GM10266 (cell line): ENCODE results near the gene SMCP.

Experiments
- DNase-seq: peaks from one replicate; pipeline ENCODE4 v3.0.0; 2012; ENCODE audit errors: extremely low spot score
- TF ChIP-seq, protein P1 (sequence below): IDR thresholded peaks from 2 replicates; pipeline ENCODE4 v1.5.1; 2012; ENCODE audit warnings: mild to moderate bottlenecking, low read depth; ENCODE audit not compliant: control insufficient read depth, insufficient read depth; ENCODE audit errors: missing control alignments

SMCP gene

DNA sequence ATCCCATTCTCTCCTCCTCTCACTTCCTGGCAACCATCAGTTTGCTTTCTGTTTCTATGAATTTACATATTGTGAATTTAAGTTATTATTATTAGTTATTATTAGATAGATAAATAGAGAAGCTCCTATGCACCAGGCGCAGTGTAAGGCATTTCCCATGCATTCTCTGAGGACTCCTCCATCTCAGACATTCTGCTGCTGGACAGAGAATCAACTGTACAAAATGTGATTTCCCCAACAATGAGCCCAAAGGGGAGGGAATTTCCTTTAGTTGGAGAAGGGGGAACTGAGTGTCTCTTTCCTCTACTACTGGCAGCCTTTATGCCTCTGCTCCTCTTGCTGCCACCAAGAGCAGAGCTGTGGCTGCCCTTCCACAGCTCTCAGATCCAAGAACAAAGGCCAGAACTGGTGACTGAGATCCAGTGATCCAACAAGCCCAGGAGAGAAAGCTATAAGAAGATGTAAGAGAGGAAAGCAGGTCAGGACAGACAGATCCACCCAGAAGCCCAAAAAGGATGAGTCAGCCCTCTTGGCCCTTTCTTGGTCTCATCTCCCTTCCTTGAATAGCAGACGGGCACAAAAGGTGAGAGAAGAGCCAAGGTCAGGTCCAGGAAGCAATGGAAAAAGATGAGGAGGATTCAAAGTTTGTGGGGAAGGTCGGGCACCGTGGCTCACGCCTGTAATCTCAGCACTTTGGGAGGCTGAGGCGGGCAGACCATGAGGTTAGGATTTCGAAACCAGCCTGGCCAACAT lies 26.7 kb downstream of the SMCP start:
- TF ChIP-seq, protein P1, sequence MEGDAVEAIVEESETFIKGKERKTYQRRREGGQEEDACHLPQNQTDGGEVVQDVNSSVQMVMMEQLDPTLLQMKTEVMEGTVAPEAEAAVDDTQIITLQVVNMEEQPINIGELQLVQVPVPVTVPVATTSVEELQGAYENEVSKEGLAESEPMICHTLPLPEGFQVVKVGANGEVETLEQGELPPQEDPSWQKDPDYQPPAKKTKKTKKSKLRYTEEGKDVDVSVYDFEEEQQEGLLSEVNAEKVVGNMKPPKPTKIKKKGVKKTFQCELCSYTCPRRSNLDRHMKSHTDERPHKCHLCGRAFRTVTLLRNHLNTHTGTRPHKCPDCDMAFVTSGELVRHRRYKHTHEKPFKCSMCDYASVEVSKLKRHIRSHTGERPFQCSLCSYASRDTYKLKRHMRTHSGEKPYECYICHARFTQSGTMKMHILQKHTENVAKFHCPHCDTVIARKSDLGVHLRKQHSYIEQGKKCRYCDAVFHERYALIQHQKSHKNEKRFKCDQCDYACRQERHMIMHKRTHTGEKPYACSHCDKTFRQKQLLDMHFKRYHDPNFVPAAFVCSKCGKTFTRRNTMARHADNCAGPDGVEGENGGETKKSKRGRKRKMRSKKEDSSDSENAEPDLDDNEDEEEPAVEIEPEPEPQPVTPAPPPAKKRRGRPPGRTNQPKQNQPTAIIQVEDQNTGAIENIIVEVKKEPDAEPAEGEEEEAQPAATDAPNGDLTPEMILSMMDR: no peak
- DNase-seq: no peak

DNA sequence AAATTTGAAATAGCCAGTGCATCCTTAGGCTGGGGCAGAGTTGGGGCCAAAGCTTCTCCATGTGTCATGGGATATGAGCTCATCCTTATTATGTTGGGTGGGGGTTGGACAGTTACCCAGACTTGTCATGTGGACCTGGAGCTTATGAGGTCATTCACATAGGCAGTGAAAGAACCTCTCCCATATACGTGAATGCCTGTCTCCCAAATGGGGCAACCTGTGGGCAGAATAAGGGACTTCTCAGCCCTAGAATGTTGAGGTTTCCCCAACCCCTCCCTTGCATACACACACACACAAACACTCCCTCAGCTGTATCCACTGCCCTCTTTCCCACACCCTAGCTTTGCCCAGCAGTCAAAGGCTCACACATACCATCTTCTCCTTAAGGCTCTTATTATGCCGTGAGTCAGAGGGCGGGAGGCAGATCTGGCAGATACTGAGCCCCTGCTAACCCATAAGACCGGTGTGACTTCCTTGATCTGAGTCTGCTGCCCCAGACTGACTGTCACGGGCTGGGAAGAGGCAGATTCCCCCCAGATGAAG lies 28.0 kb downstream of the SMCP start:
- no peak for DNase-seq
- TF ChIP-seq, protein P1: no peak

DNA sequence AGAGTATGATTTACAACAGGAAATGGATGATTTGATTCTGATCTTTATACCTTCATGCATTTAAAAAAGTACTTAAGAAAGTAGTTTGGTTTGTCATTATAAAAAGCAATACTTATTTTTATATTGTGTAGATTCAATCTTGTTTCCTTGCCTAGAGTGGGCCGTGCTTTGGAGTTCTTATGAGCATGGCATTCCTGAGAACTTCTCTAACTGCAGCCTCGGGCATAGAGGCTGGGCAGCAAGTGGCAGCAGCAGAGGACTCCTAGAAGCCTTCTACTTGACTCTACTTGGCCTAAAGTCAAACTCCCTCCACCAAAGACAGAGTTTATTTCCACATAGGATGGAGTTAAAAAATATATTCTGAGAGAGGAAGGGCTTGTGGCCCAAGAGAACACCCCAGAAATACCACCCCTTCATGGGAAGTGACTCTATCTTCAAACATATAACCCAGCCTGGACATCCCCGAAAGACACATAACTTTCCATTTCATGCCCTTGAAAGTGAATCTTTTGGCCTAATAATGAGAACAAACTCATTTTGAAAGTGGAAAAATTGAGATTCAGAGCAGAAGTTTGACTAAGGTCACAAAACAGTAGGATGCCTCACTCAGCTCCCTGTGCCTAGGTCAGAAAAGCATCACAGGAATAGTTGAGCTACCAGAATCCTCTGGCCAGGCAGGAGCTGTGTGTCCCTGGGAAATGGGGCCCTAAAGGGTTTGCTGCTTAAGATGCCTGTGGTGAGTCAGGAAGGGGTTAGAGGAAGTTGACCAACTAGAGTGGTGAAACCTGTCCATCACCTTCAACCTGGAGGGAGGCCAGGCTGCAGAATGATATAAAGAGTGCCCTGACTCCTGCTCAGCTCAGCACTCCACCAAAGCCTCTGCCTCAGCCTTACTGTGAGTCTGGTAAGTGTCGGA lies 29.8 kb downstream of the SMCP start, which contains the start of gene IVL:
Gene IVL, plus strand, starts transcription at position 861 of the 916 bp plus-strand sequence. CDS start 1,252 bp downstream, outside the sequence.
- DNase-seq: peak; percentile 53
- TF ChIP-seq, protein P1: no peak

DNA sequence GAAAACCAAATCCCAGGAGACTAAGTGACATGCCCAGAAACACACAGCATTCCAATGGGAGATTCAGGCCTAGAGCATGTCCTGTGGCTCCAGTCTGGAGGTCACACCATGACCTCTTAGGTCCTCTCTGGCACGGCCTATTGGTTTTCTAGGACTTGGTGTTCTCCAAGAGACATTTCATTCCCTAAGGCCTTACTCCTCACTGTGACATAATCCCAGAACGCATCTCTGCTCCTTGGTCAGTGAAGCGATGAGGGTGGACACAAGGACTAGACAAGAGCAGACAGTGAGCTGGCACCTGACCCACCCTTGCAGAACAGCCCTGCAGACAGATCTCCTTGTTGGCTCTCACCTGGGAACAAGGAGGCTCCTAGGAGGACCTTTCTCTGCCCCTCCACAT lies 31.1 kb downstream of the SMCP start:
- DNase-seq: no peak

DNA sequence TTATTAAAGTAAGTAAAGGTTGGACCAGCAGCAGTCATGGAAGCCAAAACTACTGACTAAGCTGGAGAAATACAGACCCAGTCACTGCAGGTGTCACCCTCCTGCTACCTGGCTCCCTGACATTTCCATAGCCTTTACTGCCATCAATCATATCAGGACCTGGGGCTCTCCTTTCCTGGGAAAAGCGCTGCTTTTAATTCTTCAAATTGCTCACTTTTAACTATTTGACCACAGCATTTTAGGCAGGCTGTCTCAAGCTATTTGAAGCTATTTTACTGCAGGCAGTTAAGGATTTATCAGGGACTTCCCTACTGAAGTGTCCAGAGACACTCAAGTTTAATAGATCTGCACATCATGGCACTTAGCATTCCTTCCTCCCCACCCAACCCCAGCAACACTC lies 34.3 kb downstream of the SMCP start:
- TF ChIP-seq, protein P1: no peak
- no peak for DNase-seq

More for the DNA sequence above, 31.1 kb downstream of the SMCP start:
- TF ChIP-seq, protein P1: no peak

DNA sequence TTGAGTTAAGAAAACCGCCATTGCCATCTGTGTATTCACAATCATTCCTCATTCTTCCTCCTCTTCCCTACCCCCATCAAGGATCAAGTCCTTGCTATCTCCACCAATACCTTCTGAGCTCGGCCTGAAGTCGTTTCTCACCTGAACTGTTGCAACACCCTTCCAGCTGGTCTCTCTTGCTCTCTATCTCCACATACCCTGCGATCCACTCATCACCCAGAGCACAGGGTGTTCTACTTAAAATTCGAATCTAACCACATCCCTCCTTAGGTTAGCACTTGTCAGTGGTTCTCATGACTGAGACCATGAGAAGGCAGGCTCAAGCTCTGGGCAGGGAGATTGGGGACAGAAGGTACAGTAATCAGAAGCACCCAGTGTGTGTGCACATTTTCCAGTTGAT lies 34.8 kb downstream of the SMCP start:
- TF ChIP-seq, protein P1: no peak
- no peak for DNase-seq

DNA sequence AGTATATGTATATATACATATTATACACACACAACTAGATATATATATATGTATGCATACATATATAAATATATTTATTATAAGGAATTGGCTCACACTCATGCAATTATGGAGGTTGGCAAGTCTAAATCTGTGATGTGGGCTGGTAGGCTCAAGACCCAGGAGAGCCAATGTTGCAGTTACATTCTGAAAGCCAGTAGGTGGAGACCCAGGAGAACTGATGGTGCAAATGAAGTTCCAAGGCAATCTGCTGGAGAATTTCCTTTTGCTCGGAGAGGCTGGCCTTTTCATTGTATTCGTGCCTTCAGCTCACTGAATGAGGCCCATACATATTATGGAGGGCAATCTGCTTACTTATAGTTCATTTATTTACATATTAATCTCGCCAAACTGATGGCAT lies 39.7 kb downstream of the SMCP start:
- DNase-seq: no peak

More for the DNA sequence above, 39.7 kb downstream of the SMCP start:
- TF ChIP-seq, protein P1: peak; percentile 29
